Measurements from ENCODE around the gene COPS6. TPM values are rescaled to one million over a fixed set of nuclear protein-coding genes. Genes with fewer than 3 reads are reported as not detected.

COPS6 gene
- polyA plus RNA-seq, 1 of the 3 experiments (the other 2 are of a cell fraction) = 435 TPM

GRCh38 chr7:100120733-100121036 lies 31.9 kb downstream of the COPS6 start:
- Histone ChIP-seq H3K4me1 (ENCODE audit: control insufficient read depth in 1 of 2, insufficient read depth in 2 of 2, low read depth in 1 of 2, low read length in 1 of 2) (peaks cover 9 to 11% of the 10 kb centered on the region in 2 experiments; a peak in 2 of 4 replicates), H3K27ac (ENCODE audit: low read depth in 2 of 2, low read length in 1 of 2) (peak overlapping the region; percentile 84; a peak in 2 of 4 replicates), H3K27me3 (ENCODE audit: insufficient read depth) (no peaks in the 10 kb centered on the region), H3K4me3 (ENCODE audit: low read depth in 2 of 2, low read length in 1 of 2) (peak overlapping the region; percentile 69 to 97), H4K20me1 (ENCODE audit: insufficient read depth) (no peaks in the 10 kb centered on the region), H3K4me2 (peak overlapping the region; percentile 96), H3K9me2 (no peaks in the 10 kb centered on the region), H3K36me3 (replicated peaks in 1 of 2; ENCODE audit: control insufficient read depth in 1 of 2, insufficient read depth in 2 of 2, low read length in 1 of 2) (peaks cover 13 to 29% of the 10 kb centered on the region in 2 experiments), H3K9ac (peak overlapping the region; percentile 78), H3K79me2 (ENCODE audit: insufficient read depth) (peaks cover 66% of the 10 kb centered on the region), H3F3A (replicated peaks; ENCODE audit: insufficient read depth) (peaks cover 35% of the 10 kb centered on the region), H2AFZ (ENCODE audit: low read depth) (no peak overlapping the region), H3K9me3 (no peaks in the 10 kb centered on the region)
- ChIA-PET POLR2A (interaction anchor here (1.1 to 2.5 kb wide), 3 partner anchors 14 to 28 kb away, joined by 3 to 15 read pairs (median 3); partner anchors contain the start of genes AP4M1, LAMTOR4 and MCM7), CTCF (interaction anchor here (0.8 to 5.0 kb wide), 8 partner anchors 9 to 330 kb away, joined by 3 to 40 read pairs (median 4); no protein-coding TSS in a partner anchor)
- DNase-seq = no peak
- WGBS (ENCODE audit: low lambda C conversion rate) = 33% methylated on average over 1 of the region's 1 CpG
- TF ChIP-seq MEF2A (IDR thresholded peaks at IDR 0.05; ENCODE audit: borderline replicate concordance, low read depth) = no peak
- TF ChIP-seq ZBTB33 (IDR thresholded peaks at IDR 0.05; ENCODE audit: borderline replicate concordance, low read depth) = no peak
- no peak for TF ChIP-seq CTCF (IDR thresholded peaks at IDR 0.05)
- TF ChIP-seq RFX5 (IDR thresholded peaks at IDR 0.05; ENCODE audit: low read length) = no peak
- TF ChIP-seq FOXM1 (IDR thresholded peaks at IDR 0.05; ENCODE audit: low read depth) = no peak
- TF ChIP-seq JUND (IDR thresholded peaks at IDR 0.05) = no peak
- no peak for TF ChIP-seq YY1 (IDR thresholded peaks at IDR 0.05; ENCODE audit: low read depth)
- no peak for TF ChIP-seq ELF1 (IDR thresholded peaks at IDR 0.05)
- no peak for TF ChIP-seq MXI1 (IDR thresholded peaks at IDR 0.05; ENCODE audit: low read depth, low read length)
- no peak for TF ChIP-seq GABPA (IDR thresholded peaks at IDR 0.05; ENCODE audit: low read depth)
- no peak for TF ChIP-seq NFIC (IDR thresholded peaks at IDR 0.05; ENCODE audit: borderline replicate concordance)
- TF ChIP-seq RCOR1 (IDR thresholded peaks at IDR 0.05; ENCODE audit: low read length) = no peak

- DNase-seq = no peak
- Histone ChIP-seq H3K4me1 (ENCODE audit: control insufficient read depth in 1 of 2, insufficient read depth in 2 of 2, low read depth in 1 of 2, low read length in 1 of 2) (peaks cover 11 to 15% of the 10 kb centered on the region in 2 experiments; a peak in 3 of 4 replicates), H3K27ac (ENCODE audit: low read depth in 2 of 2, low read length in 1 of 2) (no peak overlapping the region), H3K27me3 (ENCODE audit: insufficient read depth) (no peaks in the 10 kb centered on the region), H3K9me3 (no peaks in the 10 kb centered on the region), H3F3A (replicated peaks; ENCODE audit: insufficient read depth) (peaks cover 45% of the 10 kb centered on the region), H3K4me2 (no peak overlapping the region), H3K9me2 (no peaks in the 10 kb centered on the region), H4K20me1 (ENCODE audit: insufficient read depth) (no peaks in the 10 kb centered on the region), H2AFZ (ENCODE audit: low read depth) (no peak overlapping the region), H3K36me3 (replicated peaks in 1 of 2; ENCODE audit: control insufficient read depth in 1 of 2, insufficient read depth in 2 of 2, low read length in 1 of 2) (peaks cover 13 to 22% of the 10 kb centered on the region in 2 experiments), H3K79me2 (ENCODE audit: insufficient read depth) (peaks cover 74% of the 10 kb centered on the region), H3K9ac (no peak overlapping the region), H3K4me3 (ENCODE audit: low read depth in 2 of 2, low read length in 1 of 2) (no peak overlapping the region)
- 93% methylated on average over 13 of the region's 13 CpGs for WGBS (ENCODE audit: low lambda C conversion rate)
- ChIA-PET CTCF (interaction anchor here (5.0 kb wide), 1 partner anchor 9 kb away, joined by 40 read pairs; no protein-coding TSS in a partner anchor), POLR2A (interaction anchor here (5.3 kb wide), 1 partner anchor 21 kb away, joined by 70 read pairs; the partner anchor contains the start of genes AP4M1 and MCM7)
- TF ChIP-seq TAF1 (IDR thresholded peaks at IDR 0.05; ENCODE audit: borderline replicate concordance, low read depth, low read length) = no peak
- TF ChIP-seq IRF3 (IDR thresholded peaks at IDR 0.05; ENCODE audit: low read depth, low read length) = no peak
- TF ChIP-seq RCOR1 (IDR thresholded peaks at IDR 0.05; ENCODE audit: low read length) = no peak
- TF ChIP-seq JUND (IDR thresholded peaks at IDR 0.05) = no peak
- TF ChIP-seq REST (IDR thresholded peaks at IDR 0.05; ENCODE audit: low read depth, low read length) = no peak
- no peak for TF ChIP-seq MAX (IDR thresholded peaks at IDR 0.05; ENCODE audit: low read depth)
- TF ChIP-seq CHD2 (IDR thresholded peaks at IDR 0.05; ENCODE audit: low read length, partially characterized antibody) = no peak
- TF ChIP-seq RFX5 (IDR thresholded peaks at IDR 0.05; ENCODE audit: low read length) = no peak
- no peak for TF ChIP-seq ELF1 (IDR thresholded peaks at IDR 0.05)
- TF ChIP-seq FOXM1 (IDR thresholded peaks at IDR 0.05; ENCODE audit: low read depth) = no peak
- TF ChIP-seq EZH2phosphoT487 (IDR thresholded peaks at IDR 0.05; ENCODE audit: borderline replicate concordance, low read depth) = no peak
Observed at GRCh38 chr7:100122067-100122466, 33.3 kb downstream of the COPS6 start.

All from SK-N-SH (cell line).